RCC 7860 (cell line): Measurements from ENCODE around the gene MED13L.
"Not testable (repeated sequence)": the region's sequence is repeated elsewhere in the genome, so short reads cannot be mapped to it uniquely, and the experiment has no call there.

Experiments
- DNase-seq: peaks from one replicate; pipeline ENCODE4 v3.0.0-alpha.2; 2015; ENCODE audit warnings: low spot score
- FAIRE-seq: peaks from 2 replicates; lab custom pipeline; 2012; peaks lifted over from hg19 to GRCh38; lab: Jason Lieb, UNC

The MED13L gene

DNA sequence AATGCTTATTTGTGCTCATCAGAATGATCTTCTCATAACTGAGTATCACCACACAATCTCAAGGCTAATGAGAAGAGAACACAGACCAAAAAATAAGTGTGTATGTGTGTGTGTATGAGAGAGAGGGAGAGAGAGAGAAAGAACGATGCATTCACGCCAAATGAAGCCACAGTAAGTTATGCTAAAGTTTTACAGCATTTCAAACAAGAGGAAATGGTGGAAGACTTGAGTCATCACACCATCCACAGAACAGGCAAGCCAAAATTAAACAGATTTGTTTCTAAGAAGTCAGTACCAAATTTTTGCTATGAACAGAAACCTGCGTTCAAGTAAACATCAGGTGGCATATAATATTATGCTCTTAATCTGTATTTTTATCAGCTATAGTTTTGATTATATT lies 141.2 kb downstream of the MED13L start:
- FAIRE-seq (peak; percentile 35), DNase-seq (no peak)

DNA sequence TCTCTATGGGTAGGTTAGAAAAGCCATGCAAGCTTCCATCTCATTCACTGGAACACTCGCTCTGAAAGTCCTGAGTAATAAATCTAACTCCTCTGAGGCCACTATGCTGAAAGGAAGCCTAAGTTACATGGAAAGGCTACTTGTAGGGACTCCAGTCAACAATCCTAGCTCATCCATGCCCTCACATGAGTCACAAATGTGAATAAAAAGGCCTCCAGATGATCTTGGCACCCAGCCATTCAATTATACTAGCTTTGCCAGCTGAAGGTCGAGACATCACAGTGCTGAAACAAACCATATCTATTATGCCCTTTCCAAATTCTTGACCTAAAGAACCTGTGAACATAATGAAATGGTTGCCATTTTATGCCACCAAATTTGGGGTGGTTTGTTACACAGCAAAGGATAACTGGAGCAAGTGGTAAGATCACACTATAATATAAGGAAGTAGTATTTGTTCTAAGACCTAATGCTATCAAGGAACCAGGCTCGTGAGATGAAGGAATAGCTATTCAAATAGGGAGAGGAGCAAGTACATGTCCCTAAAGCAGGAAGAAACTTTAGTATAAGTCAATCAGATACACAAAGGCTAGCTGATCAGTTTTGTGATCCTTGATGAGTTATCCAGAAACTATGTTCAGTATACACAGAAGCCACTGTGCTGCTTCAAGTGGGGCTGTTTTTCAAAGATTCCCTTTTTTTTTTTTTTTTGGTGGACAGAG lies 142.1 kb downstream of the MED13L start:
- FAIRE-seq (peak; percentile 69), DNase-seq (peak; percentile 72)

DNA sequence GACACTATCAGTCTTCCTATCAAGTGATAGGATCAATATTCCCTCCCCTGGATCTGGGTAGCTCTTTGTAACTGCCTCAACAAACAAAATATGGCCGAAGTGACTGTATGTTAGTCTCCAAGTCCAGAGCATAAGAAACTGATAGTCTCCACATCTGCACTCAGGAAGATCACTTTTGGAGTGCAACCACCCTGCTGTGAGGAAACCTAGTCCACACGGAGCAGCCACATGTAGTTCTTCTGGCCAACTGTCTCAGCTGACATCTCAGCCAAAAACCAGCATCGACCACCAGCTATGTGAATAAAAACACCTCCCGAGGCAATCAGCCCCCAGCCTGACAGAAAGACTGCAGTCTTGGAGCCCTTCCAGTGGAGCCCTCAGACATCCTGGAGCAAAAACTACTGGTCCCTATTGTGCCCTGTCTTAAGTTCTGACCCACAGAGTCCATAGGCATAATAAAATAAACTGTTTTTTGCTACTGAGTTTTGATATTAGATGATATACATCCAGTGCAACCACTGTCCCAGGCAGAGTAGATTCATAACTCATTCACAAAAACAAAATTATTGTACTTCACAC lies 143.8 kb downstream of the MED13L start:
- FAIRE-seq, result no peak

GRCh38 chr12:116133149-116133548 lies 144.3 kb downstream of the MED13L start:
- no peak for FAIRE-seq

More for the DNA sequence above, 143.8 kb downstream of the MED13L start:
- DNase-seq, result no peak

DNA sequence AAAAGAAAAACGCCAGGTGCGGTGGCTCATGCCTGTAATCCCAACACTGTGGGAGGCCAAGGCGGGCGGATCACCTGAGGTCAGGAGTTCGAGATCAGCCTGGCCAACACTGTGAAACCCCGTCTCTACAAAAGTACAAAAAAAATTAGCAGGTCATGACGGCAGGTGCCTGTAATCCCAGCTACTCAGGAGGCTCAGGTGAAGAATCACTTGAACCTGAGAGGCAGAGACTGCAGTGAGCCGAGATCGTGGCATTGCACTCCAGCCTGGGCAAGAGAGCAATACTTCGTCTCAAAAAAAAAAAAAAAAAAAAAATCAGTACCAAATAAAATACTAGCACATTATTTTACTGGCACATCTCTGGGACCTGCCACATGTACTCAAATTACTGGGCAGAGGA lies 145.5 kb downstream of the MED13L start:
- DNase-seq, FAIRE-seq: not testable (repeated sequence)

More at GRCh38 chr12:116133149-116133548, 144.3 kb downstream of the MED13L start:
- no peak for DNase-seq

GRCh38 chr12:116131176-116131575 lies 146.3 kb downstream of the MED13L start:
- DNase-seq (no peak), FAIRE-seq (no peak)

- FAIRE-seq, result no peak
Measured at GRCh38 chr12:116130431-116130830, 147.1 kb downstream of the MED13L start.

DNA sequence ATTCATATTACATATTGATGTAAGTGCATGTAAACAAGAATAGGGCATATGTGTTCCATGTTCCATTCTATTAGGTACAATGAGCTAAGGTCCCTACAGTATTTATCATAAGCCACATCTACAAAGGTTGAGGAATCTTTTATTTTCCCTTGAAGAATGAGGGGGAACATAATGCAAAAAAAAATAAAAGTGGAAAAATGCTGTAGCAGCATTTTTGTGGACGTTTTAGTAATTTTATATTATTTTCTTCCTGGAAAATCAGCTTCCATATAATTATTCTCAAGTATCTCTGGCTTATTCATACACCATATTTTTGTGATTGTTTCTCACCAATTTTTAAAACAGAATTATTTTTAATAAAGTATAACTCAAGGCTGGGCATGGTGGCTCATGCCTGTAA lies 148.7 kb downstream of the MED13L start:
- no peak for FAIRE-seq

More at GRCh38 chr12:116130431-116130830, 147.1 kb downstream of the MED13L start:
- no peak for DNase-seq

DNA sequence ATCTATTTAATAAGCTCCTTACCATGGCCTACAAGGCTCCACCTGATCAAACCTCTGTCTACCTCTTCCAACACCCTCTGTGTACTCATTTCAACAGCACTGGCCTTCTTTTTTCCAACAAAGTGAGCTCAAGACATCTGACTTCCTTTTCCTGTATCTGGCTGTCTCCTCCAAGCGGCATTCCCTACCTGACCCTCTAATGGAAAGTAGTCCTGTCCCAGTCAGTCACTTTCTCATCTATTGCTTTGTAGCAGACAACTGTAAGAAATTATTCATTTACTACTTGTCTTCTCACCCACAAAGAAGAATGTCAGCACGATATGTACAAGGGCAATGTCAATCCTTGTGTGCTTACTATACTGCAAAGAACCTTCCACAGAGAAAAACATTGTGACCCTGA lies 149.6 kb downstream of the MED13L start:
- DNase-seq, result no peak
- FAIRE-seq, result no peak

More for the DNA sequence above, 148.7 kb downstream of the MED13L start:
- no peak for DNase-seq

GRCh38 chr12:116126610-116127009 lies 150.9 kb downstream of the MED13L start:
- no peak for FAIRE-seq
- no peak for DNase-seq

DNA sequence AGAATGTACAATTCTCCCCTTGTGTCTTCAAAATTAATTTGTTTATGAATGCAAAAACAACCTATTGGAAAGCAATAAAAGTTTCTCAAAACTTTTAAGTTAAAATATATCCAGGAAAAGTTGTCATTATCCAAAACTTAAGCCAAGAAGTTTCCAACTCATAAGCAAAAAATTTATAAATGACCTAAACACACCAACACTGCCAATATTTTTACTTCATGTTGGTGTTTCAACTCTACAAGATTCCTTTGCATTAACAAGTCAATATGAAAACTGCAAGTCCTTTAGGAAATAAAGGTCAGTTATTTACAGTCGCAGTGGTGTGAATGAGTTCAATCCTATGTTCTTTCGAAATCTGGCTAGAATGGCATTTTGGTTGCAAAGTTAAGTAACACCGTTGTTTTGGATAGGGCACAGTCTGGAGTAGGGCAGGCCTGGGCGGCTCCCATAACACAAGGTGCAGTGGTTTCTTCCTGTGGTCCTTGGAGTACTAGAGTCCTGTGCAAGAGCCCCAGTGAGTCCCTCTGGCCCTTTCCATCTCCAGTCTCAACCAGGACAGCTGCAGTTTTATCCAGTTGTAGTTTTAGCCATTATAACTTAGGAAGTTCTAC lies 151.4 kb downstream of the MED13L start:
- FAIRE-seq (no peak), DNase-seq (no peak)

DNA sequence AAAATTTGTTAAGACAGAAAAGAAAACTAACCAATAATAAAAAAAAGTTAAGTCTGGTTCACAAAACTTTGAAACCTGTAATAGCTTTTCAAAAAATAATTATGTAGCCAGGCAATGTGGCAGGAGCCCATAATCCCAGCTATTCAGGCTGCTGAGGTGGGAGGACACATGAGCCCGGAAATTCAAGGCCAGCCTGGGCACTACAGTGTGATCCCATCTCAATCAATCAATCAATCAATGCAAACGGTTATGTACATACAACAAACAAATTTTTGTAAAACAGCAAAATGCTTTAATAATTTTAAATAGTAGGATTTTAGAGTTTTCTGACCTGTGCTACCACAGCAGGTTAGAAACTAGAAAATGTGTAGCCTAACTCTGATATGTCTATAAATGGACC lies 152.4 kb downstream of the MED13L start:
- FAIRE-seq (no peak), DNase-seq (no peak)

GRCh38 chr12:116123451-116124258 lies 153.8 kb downstream of the MED13L start:
- FAIRE-seq (peak; percentile 46), DNase-seq (peak; percentile 11)

DNA sequence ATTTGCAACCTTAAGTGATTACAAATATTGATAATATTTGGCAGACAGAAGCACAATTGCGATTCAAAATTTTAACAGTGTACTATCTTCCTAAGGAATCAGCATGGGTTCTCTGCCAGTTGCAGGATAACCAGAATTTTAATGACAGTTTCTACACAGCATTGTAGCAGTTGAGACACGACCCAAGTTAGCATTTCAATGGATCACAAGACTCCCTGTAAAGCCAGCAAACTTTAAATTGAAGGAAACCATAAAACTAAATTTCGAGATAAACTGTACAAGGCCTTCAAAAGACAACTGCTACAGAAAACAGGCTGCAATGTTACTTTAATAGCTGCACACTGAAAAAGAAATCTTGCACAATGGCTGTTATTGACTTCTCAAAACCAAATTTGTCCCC lies 154.9 kb downstream of the MED13L start:
- FAIRE-seq (no peak), DNase-seq (no peak)

GRCh38 chr12:116121453-116121871 lies 156.0 kb downstream of the MED13L start:
- FAIRE-seq (no peak), DNase-seq (no peak)

GRCh38 chr12:116116650-116117424 lies 160.7 kb downstream of the MED13L start:
- FAIRE-seq (no peak), DNase-seq (no peak)

GRCh38 chr12:116113398-116114130 lies 163.9 kb downstream of the MED13L start:
- DNase-seq (no peak), FAIRE-seq (no peak)

GRCh38 chr12:116106870-116107269 lies 170.6 kb downstream of the MED13L start:
- DNase-seq, result no peak
- FAIRE-seq, result no peak

GRCh38 chr12:116104167-116104767 lies 173.2 kb downstream of the MED13L start:
- no peak for FAIRE-seq
- DNase-seq, result no peak
